ENCODE data around the gene KIF1C.

KIF1C gene
- 70.1 to 92.8 reads per million in 2 donors for total RNA-seq

DNA sequence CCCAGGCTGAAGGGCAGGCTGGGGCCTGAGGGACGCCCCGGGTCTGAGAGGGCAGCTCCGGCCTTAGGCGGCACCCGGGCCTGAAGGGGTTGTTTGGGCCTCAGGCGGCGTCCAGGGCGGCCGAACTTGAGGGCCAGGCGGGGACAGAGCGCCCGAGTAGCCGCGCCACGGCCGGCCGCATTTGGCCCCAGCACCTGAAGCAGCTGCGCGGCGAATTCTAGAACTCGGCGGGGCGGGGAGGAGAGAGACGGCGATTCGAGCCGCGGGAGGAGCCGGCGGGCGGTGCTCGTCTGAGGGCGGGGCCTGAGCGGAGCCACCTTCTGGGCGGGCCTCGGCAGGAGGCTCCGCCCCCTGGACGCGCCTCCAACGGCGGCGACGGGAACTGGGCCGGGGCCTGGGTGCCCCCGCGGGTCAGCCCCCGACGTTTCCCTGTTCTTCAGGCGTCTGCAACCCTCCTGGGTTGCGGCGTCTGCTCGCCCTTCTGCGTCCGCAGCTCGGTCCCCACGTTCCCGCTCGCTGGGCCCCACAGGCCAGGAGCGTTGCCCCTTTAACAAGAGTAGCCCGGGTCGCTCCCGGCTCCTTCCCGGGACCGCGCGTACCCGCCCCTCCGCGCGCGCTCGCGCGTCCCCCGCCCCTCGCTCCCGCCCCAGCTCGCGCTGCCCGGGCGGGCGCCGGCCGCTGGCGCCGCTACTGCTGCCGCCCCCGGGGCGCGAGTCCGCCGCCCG is at the start of gene KIF1C, which contains the start of gene INCA1:
Gene KIF1C, plus strand, starts transcription at position 649 of the 725 bp plus-strand sequence. CDS start 2,297 bp downstream, outside the sequence.
Gene INCA1, minus strand, starts transcription at position 221 of the 725 bp plus-strand sequence. CDS start 3,085 bp downstream, outside the sequence.
- DNase-seq, result peak; percentile 72

DNA sequence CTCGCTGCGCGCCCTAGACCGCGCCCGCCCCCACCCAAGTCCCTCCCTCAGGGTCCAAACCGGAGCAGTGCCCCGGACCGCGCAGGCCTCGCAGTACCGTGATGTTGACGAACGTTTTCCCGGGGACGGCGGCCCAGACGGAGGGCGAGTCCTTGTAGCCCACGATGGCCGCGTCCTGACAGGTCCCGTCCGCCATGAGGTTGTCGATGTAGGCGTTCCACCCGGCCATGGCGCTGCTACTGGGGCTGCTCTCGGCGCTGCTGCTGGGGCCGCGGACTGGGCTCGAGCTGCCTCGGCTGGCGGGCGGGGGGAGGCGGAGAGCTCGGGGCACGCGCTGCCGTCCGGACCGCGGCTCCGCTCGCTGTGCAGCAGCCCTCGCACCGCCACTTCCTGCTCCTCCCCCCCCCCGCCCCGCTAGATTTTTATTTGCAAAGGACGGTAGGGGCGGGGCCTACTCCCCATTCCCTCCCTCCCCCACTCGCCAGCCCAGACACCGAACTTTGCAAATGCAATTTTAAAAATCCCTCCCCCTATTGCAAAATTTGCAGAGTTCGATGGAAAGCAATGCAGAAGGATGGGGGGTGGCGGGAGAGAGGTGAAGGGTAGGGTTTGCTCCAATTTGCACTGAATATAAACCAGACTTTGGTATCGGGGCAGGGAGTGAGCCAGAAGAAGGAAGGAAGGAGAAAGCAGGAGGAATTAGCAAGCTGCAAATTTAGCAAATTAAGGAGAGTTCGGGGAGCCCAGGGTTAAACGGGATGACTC is 49.4 kb upstream of the KIF1C start, which contains the start of gene PFN1:
Gene PFN1, minus strand, starts transcription at position 365 of the 765 bp plus-strand sequence. Its CDS starts 136 bp downstream, at position 229.
- peak; percentile 62 for DNase-seq

DNA sequence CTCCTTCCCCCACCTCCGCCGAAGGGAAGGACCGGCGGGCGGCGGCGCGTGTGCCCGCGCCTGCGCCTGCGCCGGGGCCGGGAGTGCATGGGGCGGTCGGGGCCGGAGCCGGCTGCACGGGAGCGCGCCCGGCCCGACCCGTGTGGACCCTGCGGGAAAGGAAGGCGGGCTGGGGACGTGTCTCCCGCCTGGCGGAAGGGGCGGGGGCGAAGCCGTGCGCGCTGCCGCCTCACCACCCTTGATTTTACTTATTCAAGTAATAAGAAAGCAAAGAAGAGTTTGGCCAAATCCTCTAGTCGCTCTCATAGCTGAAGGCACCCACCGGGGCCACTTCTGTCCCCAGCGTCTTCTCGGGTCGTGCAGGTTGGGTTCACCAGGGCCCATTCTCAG is 48.8 kb upstream of the KIF1C start:
- DNase-seq, result peak; percentile 59

DNA sequence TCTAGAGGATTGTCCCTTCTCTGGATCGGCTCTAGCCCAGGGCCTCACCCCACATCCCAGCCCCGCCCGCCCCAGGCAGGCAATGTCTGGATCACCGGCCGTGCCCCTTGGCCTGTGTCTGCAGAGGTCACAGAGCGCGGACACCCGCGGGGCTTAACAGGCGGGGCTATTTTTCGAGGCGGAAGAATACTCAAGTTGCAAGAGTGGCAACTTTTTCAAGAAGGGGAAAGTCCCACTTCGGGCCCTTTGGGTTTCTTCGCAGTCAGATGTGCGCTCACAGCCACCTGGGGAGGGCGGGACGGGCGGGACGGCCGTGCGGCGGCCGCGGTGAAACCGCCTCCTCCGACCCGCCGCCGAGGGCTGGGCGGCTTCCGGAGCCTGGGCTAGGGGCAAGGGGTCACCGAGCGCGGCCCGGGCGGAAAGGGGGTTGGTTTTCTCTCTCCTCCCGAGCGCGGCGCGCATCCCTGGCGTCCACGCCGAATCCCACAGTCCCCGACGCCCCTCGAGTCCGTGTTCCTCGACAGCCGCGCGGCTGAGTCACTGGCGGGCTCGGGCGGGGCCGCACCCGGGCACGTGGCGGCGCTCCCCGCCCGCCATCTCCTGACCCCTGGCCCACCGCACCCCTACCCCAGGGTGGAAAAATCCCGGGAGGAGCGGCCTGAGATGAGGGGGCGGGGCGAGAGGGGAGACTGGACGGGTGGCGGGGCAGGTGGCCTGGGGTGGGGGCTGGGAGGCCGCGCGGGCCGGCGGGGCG is 48.3 kb upstream of the KIF1C start:
- peak; percentile 70 for DNase-seq

DNA sequence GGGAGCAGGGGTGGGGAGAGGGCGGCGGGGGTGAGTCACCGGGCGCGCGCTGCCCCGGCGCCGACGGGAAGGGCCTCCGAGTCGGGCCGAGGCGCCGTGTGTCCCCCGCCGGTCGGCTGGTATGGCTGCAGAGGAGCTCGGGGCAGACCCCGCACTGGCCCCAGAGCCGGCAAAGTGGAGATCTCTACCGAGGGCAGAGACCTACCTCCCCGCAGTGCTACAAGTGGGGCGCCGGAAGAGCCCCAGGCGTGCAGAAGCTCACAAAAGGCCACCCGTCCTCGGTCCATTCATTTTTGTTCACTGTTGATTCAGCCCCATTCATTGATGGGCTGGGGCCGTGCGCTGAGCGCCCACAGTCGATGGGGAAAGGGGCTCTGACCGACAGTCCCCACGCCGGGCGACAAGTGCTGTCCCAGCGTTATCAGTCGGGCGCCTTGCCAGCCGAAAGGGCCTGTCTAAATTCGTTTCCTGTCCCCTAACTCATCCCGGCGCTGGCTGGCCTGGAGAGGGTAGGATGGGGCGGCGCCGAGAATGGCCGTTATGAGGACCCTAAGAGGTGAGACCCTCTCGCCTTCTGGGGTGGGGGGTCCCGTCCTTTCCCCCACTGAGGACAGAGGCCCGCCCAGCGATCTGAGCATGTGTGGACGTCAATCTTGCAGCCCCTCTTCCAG is 47.5 kb upstream of the KIF1C start:
- peak; percentile 70 for DNase-seq

DNA sequence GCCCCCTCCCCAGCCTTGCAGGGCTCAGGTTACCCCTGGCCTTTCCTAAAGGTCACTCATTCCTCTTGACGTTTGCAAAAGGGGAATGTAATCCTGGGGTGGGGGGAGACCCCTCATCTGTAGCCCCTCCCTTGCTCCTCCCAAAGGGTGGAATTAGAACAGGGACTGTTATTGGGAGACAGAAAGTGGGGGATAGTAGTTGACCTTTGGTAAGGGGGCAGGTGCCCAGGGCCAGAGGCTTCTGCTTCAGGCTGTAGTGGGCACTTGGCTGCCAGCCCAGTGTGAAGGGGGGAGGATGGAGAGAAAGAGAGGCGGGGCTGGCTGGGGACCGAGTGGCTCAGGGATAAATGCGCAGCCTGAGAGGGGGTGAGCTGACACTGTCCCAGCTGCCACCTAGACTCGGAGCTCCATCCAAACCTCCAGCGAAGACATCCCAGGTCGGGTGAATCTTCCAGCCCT is 47.0 kb upstream of the KIF1C start, which contains the start of gene ENO3:
Gene ENO3, plus strand, starts transcription at position 374 of the 459 bp plus-strand sequence. CDS start 711 bp downstream, outside the sequence.
- no peak for DNase-seq

DNA sequence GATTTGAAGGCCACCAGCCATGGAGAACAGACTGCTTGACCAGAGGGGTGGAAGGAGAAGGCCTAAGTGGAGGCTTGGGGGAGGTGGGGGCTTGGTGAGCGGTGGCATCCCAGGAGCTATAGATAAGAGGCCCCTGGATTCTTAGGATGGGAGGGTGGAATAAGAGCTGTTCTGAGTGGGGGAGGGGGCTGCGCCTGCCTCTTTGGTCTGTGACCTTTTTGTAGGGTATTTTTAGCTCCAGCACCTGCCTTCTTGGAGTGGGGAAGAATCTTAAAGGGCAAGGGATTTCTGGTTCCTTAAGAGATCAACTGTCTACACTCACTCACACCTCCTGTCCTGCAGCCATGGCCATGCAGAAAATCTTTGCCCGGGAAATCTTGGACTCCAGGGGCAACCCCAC is 46.3 kb upstream of the KIF1C start:
- no peak for DNase-seq

DNA sequence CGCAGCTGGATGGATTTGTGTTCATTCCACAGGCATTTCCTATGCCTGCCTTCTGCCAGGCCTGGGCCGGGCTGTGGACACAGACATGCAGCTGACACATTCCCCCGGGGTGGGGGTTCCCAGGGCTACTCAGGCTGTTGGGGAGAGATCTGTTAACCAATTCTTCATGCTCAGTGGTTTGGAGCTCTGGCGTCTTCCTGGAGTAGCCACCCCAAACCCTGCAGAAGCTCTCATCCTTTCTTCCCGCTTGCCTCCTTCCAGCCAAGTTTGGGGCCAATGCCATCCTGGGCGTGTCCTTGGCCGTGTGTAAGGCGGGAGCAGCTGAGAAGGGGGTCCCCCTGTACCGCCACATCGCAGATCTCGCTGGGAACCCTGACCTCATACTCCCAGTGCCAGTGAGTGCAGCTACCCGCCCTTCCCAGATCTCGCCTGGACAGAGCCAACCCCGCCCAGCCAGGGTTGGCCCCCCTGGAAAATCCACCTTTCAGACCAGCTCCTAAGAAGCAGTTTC is 44.2 kb upstream of the KIF1C start:
- no peak for DNase-seq

DNA sequence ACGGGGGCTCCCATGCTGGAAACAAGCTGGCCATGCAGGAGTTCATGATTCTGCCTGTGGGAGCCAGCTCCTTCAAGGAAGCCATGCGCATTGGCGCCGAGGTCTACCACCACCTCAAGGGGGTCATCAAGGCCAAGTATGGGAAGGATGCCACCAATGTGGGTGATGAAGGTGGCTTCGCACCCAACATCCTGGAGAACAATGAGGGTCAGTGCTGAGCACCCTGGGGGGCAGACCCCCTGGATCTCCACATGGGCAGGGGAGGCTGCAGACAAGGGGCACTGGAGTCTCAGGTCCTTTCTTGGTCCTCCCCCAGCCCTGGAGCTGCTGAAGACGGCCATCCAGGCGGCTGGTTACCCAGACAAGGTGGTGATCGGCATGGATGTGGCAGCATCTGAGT is 42.7 kb upstream of the KIF1C start:
- no peak for DNase-seq

DNA sequence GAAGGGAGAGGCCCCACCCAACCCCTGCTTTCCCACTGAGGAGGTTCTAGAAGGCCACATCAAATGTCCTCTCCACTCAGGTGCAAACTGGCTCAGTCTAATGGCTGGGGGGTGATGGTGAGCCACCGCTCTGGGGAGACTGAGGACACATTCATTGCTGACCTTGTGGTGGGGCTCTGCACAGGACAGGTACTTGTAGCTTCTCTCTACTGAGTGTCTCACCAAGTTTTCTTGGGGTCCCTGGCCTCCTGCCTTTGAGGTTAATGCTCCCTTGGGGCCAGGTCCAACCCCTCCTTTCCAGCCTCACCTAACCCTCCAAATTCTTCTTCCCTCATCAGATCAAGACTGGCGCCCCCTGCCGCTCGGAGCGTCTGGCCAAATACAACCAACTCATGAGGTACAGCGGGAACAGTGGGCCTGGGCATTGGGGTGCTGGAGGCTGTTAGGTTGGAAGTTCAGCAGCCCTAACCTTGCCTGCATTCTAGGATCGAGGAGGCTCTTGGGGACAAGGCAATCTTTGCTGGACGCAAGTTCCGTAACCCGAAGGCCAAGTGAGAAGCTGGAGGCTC is 41.2 kb upstream of the KIF1C start:
- no peak for DNase-seq

DNA sequence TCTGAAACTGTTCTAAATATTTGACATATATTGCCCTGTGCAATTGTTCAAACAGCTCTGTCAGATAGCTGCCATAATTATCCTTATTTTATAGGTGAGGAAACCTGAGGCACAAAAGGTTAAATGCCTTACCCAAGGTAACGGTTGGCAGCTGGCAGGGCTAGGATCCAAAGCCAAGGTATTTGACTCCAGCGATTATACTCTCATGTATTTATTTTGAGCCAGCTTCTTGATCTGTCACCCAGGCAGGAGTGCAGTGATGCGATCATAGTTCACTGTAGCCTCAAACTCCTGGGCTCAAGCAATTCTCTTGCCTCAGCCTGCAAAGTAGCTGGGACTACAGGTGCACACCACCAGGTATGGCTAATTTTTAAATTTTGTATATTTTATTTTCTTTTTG is 39.6 kb upstream of the KIF1C start:
- no peak for DNase-seq

DNA sequence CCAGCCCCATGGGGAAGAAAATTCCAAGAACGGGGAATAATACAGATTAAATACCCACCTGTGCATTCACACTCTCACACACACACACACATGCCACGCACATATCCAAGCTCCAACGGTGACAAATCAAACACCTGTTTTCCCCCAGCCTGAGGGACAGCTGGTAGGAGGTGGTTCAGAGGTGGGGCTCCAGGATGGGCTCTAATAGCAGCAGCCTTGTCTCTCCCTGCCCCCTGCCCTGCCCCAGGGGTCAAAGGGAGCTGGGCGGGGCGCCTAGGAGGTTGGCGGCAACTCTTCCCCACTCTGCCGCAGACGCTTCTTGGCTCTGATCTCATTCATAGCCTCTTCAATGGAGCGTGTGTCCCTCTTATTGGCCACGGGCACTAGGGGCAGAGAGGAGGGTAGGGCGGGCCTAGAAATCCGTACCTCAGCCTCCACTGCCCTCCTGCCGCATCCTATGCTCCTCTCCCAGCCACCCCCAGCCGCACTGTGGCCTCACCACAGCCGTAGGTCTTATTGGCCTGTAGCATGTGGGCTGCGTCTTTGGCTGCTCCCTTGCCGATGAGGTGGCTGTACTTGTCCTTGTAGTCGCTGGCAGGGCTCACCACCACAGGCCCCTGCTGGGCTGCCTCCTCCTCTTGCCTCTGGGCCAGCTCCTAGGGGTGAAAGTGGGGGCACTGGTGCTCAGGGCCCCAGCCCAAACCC is 38.3 kb upstream of the KIF1C start:
- DNase-seq, result no peak

DNA sequence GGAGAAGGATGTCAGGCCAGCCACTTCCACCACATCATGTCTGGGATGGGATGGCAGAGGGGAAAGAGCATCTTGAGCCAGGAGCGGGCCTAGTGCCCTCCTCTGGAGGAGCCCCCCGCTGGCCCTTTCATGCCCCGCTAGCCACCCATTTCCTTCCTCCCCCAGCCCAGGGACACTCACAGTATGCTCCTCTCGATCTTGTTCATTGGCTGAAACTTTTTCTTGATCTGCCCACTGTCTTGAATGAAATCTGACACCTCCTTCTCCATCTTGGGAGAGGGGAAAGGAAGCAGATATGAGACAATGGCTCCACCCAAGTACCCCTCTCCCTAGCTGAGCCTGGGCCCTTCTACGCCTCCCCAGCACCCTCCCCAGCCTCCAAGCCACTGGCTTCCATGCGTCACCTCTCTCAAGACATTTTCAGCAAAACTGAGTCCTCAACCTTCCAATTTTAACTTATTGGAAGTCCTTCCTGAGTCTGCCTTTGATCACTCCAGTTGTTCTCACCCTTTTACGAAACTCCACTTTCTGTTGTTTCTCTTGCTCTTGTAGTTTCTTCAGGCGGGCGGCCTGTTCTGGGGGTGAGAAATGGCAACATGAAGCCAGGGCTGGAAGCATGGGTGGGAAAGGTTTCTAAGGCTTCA is 37.3 kb upstream of the KIF1C start:
- no peak for DNase-seq

DNA sequence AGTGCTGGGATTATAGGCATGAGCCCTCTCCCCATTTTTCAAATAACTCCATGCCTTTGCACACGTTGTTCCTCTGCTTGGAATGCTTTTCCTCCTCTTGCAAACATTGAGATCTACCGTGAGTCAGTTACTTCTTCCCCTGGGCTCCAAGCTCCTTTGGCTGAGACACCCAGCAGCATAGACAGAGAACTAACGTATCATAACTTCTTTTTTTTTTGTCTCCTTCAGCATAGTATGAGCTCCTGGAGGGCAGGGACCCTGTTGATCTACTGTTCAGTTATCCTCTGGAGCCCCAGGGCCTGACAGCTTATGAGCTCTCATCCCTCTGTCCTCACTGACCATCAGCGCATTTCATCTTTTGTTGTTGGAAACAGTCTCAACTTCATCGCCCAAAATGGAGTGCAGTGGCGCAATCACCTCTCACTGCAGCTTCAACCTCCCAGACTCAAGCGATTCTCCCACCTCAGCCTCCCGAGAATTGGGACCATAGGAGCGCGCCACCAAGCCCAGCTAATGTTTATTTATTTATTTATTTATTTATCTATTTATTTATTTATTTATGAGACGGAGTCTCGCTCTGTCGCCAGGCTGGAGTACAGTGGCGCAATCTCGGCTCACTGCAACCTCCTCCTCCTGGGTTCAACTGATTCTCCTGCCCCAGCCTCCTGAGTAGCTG is 32.3 kb upstream of the KIF1C start:
- DNase-seq, result no peak

DNA sequence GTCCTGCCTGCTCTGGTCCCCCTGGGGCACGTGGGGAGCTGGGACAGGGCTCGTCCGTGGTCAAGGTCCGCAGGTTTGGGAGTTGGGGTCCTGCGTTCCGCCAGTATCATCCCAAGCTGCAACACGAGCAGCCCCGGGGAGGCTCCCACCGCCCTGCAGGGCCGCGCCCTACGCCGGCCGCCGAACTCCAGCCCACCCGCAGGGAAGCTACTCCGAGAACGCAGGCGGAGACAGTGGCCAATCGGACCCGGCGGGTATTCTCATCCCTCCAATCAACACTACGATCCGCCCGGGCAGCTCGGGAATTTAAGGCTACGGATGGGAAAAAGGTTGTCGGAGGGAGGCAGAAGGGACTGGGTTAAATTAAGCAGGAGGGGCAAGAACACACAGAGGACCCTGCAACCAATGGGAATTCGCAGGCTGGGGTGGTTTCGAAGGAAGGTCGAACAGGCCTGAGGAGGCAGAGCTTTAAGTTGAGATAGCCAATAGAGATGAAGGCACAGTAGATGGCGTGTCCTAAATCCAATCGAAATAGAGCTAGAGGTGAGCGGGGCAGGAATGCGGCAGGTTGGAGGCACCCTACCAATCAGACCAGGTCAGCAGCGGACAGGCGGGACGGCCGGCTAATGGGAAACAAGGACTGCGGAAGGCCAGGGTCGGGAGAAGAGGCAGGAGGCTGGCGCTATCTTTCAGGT is 30.8 kb upstream of the KIF1C start:
- DNase-seq, result peak; percentile 82

DNA sequence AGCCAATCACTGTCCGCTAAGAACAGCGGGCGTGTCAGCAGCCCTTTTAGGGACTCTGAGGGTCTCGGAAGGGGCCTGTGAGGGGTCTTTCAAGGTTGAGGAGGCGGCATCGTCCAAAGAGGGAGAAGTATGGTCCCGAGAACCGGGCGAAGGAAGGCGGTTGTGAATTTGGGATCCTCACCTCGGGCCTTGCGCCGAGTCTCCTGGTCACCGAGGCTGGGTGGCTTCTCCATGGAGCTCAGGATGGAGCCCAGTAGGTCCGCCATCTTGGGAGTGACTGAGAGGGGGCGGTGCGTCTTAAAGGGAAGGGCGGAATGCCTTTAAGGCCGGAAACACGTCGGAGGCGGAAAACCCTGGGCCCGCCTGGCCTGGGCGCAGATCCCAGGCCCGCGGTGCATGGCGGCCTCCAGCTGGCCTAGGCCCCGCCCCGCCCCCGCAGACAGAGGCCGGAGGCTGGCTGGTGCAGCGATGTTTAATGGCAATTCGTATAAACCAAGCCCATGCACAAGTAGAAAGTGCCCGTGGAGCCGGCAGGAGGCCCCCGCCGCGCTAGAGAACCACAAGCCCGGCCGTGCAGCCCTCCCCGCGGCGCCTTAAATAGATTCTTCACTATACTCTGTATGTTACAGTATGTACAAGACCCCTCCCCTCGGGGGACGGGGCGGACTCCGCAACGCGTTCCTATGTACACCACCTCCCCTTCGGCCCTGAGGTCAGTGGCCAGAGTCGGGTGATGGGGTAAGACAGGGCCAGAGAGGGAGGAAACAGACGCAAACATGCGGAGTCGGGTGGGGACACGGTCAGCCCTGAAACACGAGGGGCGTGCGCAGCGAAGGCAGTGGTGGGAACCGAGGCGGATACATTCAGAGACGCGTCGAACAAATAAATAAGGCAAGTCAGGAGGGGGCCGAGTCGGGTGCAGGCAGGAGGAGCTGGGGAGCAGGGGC is 29.9 kb upstream of the KIF1C start, which contains the start of gene SPAG7:
Gene SPAG7, minus strand, starts transcription at position 279 of the 947 bp plus-strand sequence. Its CDS starts 13 bp downstream, at position 266.
- peak; percentile 78 for DNase-seq

DNA sequence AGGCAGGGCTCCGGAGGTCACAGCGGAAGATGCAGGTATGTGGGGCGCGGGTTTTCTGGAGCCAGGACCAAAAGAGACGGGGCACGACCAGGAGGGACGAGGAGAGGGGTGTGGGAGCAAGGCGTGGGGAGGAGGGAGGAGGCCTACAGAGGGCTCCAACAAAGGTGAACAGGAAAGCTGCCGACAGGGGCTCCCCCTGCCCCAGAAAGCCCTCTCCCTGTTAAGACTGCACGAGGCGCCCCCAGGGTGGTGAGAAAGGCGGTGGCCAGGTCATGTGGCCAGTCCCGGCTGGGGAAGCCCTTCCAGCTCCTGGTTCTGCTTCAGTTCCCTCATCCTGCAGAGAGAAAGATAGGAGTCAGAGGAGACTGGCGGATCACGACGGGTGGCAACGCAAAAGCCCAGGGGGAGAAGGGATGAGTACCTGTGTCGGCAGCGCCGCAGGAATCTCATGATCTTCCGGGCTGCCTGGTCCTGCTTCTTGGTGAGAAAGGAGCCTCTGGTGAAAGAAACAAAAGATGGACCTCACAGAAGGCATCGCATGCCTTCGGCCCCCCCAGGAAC is 29.2 kb upstream of the KIF1C start:
- no peak for DNase-seq

Data from activated gamma-delta T cell (primary cell).